HepG2 (cell line): ENCODE measurements around the gene TMEM222. TPM values are rescaled to one million over a fixed set of nuclear protein-coding genes. Genes with fewer than 3 reads are reported as not detected.

Source experiments
- ARNTL ChIP-seq: sonication (generic); formaldehyde crosslinking; IDR thresholded peaks from 2 replicates; pipeline ENCODE4 v1.4.0; 2020; ENCODE audit warnings: mild to moderate bottlenecking, missing genetic modification reagents
- BRCA1 ChIP-seq: sonication (generic); formaldehyde crosslinking; IDR thresholded peaks from 2 replicates; pipeline ENCODE4 v1.4.0; 2020; ENCODE audit warnings: missing genetic modification reagents
- LCORL ChIP-seq, 2 experiments: fragments of 450-650 bp in 1 of 2; sonication (generic) in 1 of 2; formaldehyde crosslinking in 1 of 2; IDR thresholded peaks; 2 replicates each; pipeline versions ENCODE4 v1.5.0 to v1.6.1; 2017 to 2020; ENCODE audit warnings: antibody characterized with exemption in 1 of 2, missing genetic modification reagents in 1 of 2
- MATR3 ChIP-seq: sonication (generic); formaldehyde crosslinking; IDR thresholded peaks from 2 replicates; pipeline ENCODE4 v1.4.0; 2020; ENCODE audit warnings: missing genetic modification reagents
- MIXL1 ChIP-seq: IDR thresholded peaks from 2 replicates; pipeline ENCODE4 v1.6.1; 2016
- NCOR1 ChIP-seq: fragments of 200-600 bp; sonication (generic); IDR thresholded peaks from 2 replicates; pipeline ENCODE4 v1.7.0; 2017; ENCODE audit warnings: antibody characterized with exemption, low read length, borderline replicate concordance
- PAXIP1 ChIP-seq: sonication (generic); formaldehyde crosslinking; conservative IDR thresholded peaks from 2 replicates; pipeline ENCODE4 v1.4.0; 2020; ENCODE audit warnings: mild to moderate bottlenecking, missing genetic modification reagents, moderate library complexity
- REL ChIP-seq: sonication (generic); formaldehyde crosslinking; conservative IDR thresholded peaks from 2 replicates; pipeline ENCODE4 v1.8.0; 2022; ENCODE audit warnings: mild to moderate bottlenecking, missing genetic modification reagents, moderate library complexity
- SAFB2 ChIP-seq: sonication (generic); formaldehyde crosslinking; IDR thresholded peaks from 2 replicates; pipeline ENCODE4 v1.5.1; 2020; ENCODE audit warnings: missing genetic modification reagents, low read depth, mild to moderate bottlenecking, borderline replicate concordance
- SALL1 ChIP-seq: sonication (generic); formaldehyde crosslinking; IDR thresholded peaks from 2 replicates; pipeline ENCODE4 v1.8.0; 2022; ENCODE audit warnings: mild to moderate bottlenecking, missing genetic modification reagents
- SIX1 ChIP-seq: sonication (generic); formaldehyde crosslinking; IDR thresholded peaks from 2 replicates; pipeline ENCODE4 v1.4.0; 2020; ENCODE audit warnings: missing genetic modification reagents, borderline replicate concordance
- SNAI1 ChIP-seq: sonication (generic); formaldehyde crosslinking; IDR thresholded peaks from 2 replicates; pipeline ENCODE4 v1.5.0; 2020; ENCODE audit warnings: mild to moderate bottlenecking, missing genetic modification reagents, borderline replicate concordance
- U2AF1 ChIP-seq: fragments of 200-400 bp; formaldehyde crosslinking; optimal IDR thresholded peaks from 2 replicates; pipeline ENCODE3; 2017; ENCODE audit warnings: mild to moderate bottlenecking, low read depth, low read length
- ZBTB25 ChIP-seq: IDR thresholded peaks from 2 replicates; pipeline ENCODE4 v1.6.1; 2018; ENCODE audit warnings: missing genetic modification reagents
- ZFP37 ChIP-seq: sonication (generic); formaldehyde crosslinking; IDR thresholded peaks from 2 replicates; pipeline ENCODE4 v1.4.0; 2020; ENCODE audit warnings: missing genetic modification reagents, borderline replicate concordance
- ZNF160 ChIP-seq: sonication (generic); formaldehyde crosslinking; IDR thresholded peaks from 2 replicates; pipeline ENCODE4 v1.8.0; 2022; ENCODE audit warnings: mild to moderate bottlenecking, inconsistent platforms, missing genetic modification reagents
- ZNF232 ChIP-seq: sonication (generic); formaldehyde crosslinking; IDR thresholded peaks from 2 replicates; pipeline ENCODE4 v1.4.0; 2020; ENCODE audit warnings: missing genetic modification reagents, borderline replicate concordance
- ZNF562 ChIP-seq: sonication (generic); formaldehyde crosslinking; IDR thresholded peaks from 2 replicates; pipeline ENCODE4 v1.8.0; 2022; ENCODE audit warnings: missing genetic modification reagents, borderline replicate concordance
- ZNF629 ChIP-seq: sonication (generic); formaldehyde crosslinking; conservative IDR thresholded peaks from 2 replicates; pipeline ENCODE4 v1.5.0; 2020; ENCODE audit warnings: missing genetic modification reagents
- ZNF766 ChIP-seq: sonication (generic); formaldehyde crosslinking; IDR thresholded peaks from 2 replicates; pipeline ENCODE4 v1.5.0; 2020; ENCODE audit warnings: missing genetic modification reagents, borderline replicate concordance
- ZNF772 ChIP-seq: sonication (generic); formaldehyde crosslinking; IDR thresholded peaks from 2 replicates; pipeline ENCODE4 v1.5.0; 2020; ENCODE audit warnings: mild to moderate bottlenecking, missing genetic modification reagents
- ZNF773 ChIP-seq: sonication (generic); formaldehyde crosslinking; IDR thresholded peaks from 2 replicates; pipeline ENCODE4 v1.4.0; 2020; ENCODE audit warnings: missing genetic modification reagents, borderline replicate concordance
- ZNF776 ChIP-seq: sonication (generic); formaldehyde crosslinking; IDR thresholded peaks from 2 replicates; pipeline ENCODE4 v1.4.0; 2020; ENCODE audit warnings: mild to moderate bottlenecking, missing genetic modification reagents
- ZNF777 ChIP-seq: sonication (generic); formaldehyde crosslinking; IDR thresholded peaks from 2 replicates; pipeline ENCODE4 v1.4.0; 2020; ENCODE audit warnings: missing genetic modification reagents
- ZNF790 ChIP-seq: sonication (generic); formaldehyde crosslinking; IDR thresholded peaks from 2 replicates; pipeline ENCODE4 v1.8.0; 2022; ENCODE audit warnings: missing genetic modification reagents, mild to moderate bottlenecking, borderline replicate concordance
- polyA plus RNA-seq, 8 experiments: library from polyadenylated mRNA; depleted of rRNA in 3 of 8; stranded (reverse) in 7 of 8; unstranded in 1 of 8; fragments of >200 nt; fragmentation: Illumina TruSeq in 4 of 8; extraction: Trizol in 4 of 8; gene quantifications; 2 replicates each; pipeline versions ENCODE4 v1.2.1 to v1.2.3, GENCODE V29; 2011 to 2016; ENCODE audit warnings: low read depth in 4 of 8, missing spikeins in 1 of 8, mixed read lengths in 1 of 8; ENCODE audit not compliant: insufficient read depth in 1 of 8
- total RNA-seq, 5 experiments: library from RNA; depleted of rRNA; stranded (reverse); fragments of >200 nt; fragmentation: Illumina TruSeq; extraction: Trizol; gene quantifications; 2 replicates each; pipeline ENCODE4 v1.2.3, GENCODE V29; 2016; ENCODE audit warnings: low read depth in 1 of 5

TMEM222 gene
- total and polyA plus RNA-seq, 2 of the 13 experiments (the other 11 are each of a cell fraction or from before 2014, with no cell fraction given) = 22.7 to 29.6 TPM

GRCh38 chr1:27321813-27322568 is at the start of gene TMEM222 (continued):
- TF ChIP-seq PAXIP1 (CRISPR knock-in tag) (peak; percentile 42), U2AF1 (peak; percentile 41), ZFP37 (CRISPR knock-in tag) (no peak), ZNF562 (no peak), SAFB2 (CRISPR knock-in tag) (peak; percentile 95; the same call in 1 of the 2 replicates), REL (CRISPR knock-in tag) (peak; percentile 47; the same call in 1 of the 2 replicates), NCOR1 (peak; percentile 72; the same call in 1 of the 2 replicates), ZNF160 (CRISPR knock-in tag) (peak; percentile 58; the same call in 1 of the 2 replicates), ZNF766 (CRISPR knock-in tag) (0 out of 2 replicates have a peak, but pooled peaks have one; percentile 70), SALL1 (CRISPR knock-in tag) (peak; percentile 91), SIX1 (no peak), ZNF629 (CRISPR knock-in tag) (peak; percentile 25; the same call in 1 of the 2 replicates), ZNF776 (CRISPR knock-in tag) (peak; percentile 42; the same call in 1 of the 2 replicates), MATR3 (CRISPR knock-in tag) (no peak), ZBTB25 (CRISPR knock-in tag) (peak; percentile 93), SNAI1 (CRISPR knock-in tag) (no peak), MIXL1 (CRISPR knock-in tag) (peak; percentile 80), ZNF790 (CRISPR knock-in tag) (peak; percentile 85), ARNTL (peak; percentile 43; the same call in 1 of the 2 replicates), ZNF232 (CRISPR knock-in tag) (no peak), ZNF777 (CRISPR knock-in tag) (peak; percentile 72), BRCA1 (CRISPR knock-in tag) (no peak; the same call in 1 of the 2 replicates), LCORL (IDR thresholded peaks at IDR 0.05) (no peak), LCORL (CRISPR knock-in tag; IDR thresholded peaks at IDR 0.05) (peak; percentile 76), ZNF773 (0 out of 2 replicates have a peak, but pooled peaks have one; percentile 12), ZNF772 (peak; percentile 97)
